Ascending aorta (tissue), 2 donors: ENCODE measurements around the gene PNPLA4. TPM values are rescaled to one million over a fixed set of nuclear protein-coding genes. Genes with fewer than 3 reads are reported as not detected.
A peak's percentile ranks its signal among the peaks of the same experiment; 100 is the strongest.

Source experiments
- DNase-seq, 2 donors: peaks; one replicate each; pipeline ENCODE4 v3.0.0-alpha.2; 2019; ENCODE audit warnings: low spot score in 2 of 2
- H3K27ac ChIP-seq, 2 donors: fragments of 200-600 bp; sonication (generic); one replicate each; pipeline ENCODE4 v1.5.1; 2016 to 2017; ENCODE audit warnings: mild to moderate bottlenecking in 1 of 2
- H3K27me3 ChIP-seq: fragments of 200-600 bp; sonication (generic); one replicate; pipeline ENCODE4 v1.5.1; 2017
- H3K36me3 ChIP-seq, 2 donors: fragments of 200-600 bp; sonication (generic); one replicate each; pipeline ENCODE4 v1.5.1; 2016
- H3K4me1 ChIP-seq, 2 donors: fragments of 200-600 bp; sonication (generic); one replicate each; pipeline ENCODE4 v1.5.1; 2016 to 2017; ENCODE audit warnings: mild to moderate bottlenecking in 1 of 2
- H3K4me3 ChIP-seq, 2 donors: fragments of 200-600 bp; sonication (generic); one replicate each; pipeline ENCODE4 v1.5.1; 2016 to 2017; ENCODE audit warnings: mild to moderate bottlenecking in 1 of 2
- H3K9me3 ChIP-seq, 2 donors: fragments of 200-600 bp; sonication (generic); one replicate each; pipeline ENCODE4 v1.5.1; 2016
- intact Hi-C: fragments of 100-400 bp; cut with DNase I; formaldehyde crosslinking; loops from one replicate; pipeline ENCODE4 v1.15.1; 2023
- total RNA-seq: library from RNA; depleted of rRNA; stranded (reverse); fragments of >200 nt; gene quantifications from one replicate; pipeline ENCODE4 v1.1.0, GENCODE V29; 2016
- TF ChIP-seq, protein P1 (sequence below), 3 experiments: fragments of 200-600 bp in 2 of 3; fragments of 450-650 bp in 1 of 3; sonication (generic) in 2 of 3; IDR thresholded peaks; one replicate each; pipeline ENCODE4 v1.5.1; 2016 to 2019; ENCODE audit warnings: antibody characterized with exemption in 3 of 3, mild to moderate bottlenecking in 1 of 3, moderate library complexity in 1 of 3

The PNPLA4 gene, protein sequence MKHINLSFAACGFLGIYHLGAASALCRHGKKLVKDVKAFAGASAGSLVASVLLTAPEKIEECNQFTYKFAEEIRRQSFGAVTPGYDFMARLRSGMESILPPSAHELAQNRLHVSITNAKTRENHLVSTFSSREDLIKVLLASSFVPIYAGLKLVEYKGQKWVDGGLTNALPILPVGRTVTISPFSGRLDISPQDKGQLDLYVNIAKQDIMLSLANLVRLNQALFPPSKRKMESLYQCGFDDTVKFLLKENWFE
- 7.2 TPM for total RNA-seq

DNA sequence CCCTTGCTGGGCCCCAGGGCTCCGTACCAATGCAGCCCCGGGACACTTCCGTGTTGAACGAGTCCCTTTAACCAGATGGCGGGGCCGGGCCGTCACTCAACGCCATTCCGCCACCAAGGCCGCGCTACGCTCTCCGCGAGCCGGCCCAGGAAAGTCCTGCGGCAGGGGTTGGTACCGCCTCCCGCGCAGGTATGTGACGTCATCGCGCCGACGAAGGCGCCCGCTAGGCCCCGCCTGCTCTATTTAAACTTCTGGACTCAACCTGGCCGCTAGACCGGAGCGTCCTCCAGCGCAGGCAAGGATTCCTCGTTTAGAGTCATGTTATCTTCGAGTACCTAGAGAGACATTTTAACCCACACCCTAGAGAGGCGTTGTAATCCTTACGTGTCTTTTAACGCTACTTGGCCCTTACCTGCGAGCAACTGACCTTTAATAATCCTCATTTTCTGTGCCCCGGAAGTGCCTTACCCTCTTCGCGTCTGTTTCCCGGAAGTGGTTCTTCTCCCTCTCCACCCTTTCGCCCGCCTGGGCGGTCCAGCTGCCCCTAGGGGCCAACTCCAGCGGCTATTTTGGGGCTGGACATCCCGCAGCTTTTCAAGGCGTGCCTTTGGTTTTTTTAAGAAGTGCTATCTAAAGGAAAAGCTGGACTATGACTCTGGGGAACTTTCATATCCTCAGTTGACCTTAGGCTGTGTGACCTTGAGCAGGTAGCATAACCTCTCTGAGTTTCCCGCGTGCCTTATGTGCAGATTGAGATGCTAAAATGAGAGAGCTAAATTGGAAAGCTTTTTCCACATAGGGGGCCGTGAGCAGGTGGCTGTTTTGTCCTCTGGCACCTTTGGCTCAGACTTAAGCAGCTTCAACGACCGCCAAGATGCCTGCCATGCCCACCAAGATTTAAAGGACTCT, at the start of gene PNPLA4:
Gene PNPLA4 (minus strand): TSS at position 155 of the 909 bp plus-strand sequence. CDS start 1,294 bp downstream, outside the sequence.
- intact Hi-C loops, result no loop called here
- TF ChIP-seq, protein P1, sequence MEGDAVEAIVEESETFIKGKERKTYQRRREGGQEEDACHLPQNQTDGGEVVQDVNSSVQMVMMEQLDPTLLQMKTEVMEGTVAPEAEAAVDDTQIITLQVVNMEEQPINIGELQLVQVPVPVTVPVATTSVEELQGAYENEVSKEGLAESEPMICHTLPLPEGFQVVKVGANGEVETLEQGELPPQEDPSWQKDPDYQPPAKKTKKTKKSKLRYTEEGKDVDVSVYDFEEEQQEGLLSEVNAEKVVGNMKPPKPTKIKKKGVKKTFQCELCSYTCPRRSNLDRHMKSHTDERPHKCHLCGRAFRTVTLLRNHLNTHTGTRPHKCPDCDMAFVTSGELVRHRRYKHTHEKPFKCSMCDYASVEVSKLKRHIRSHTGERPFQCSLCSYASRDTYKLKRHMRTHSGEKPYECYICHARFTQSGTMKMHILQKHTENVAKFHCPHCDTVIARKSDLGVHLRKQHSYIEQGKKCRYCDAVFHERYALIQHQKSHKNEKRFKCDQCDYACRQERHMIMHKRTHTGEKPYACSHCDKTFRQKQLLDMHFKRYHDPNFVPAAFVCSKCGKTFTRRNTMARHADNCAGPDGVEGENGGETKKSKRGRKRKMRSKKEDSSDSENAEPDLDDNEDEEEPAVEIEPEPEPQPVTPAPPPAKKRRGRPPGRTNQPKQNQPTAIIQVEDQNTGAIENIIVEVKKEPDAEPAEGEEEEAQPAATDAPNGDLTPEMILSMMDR (IDR thresholded peaks at IDR 0.05), result peak in 1 of 3 experiments; percentile 10
- H3K4me3 ChIP-seq, result peak within 1 kb of the TSS; percentile 71 to 87
- DNase-seq, result peak in 1 of 2 donors; percentile 83
- H3K27ac ChIP-seq, result peak within 1 kb of the TSS; percentile 49 to 66
- H3K36me3 ChIP-seq, result peaks cover 0 to 6% of the 10 kb centered on the region in 2 donors
- no peaks in the 10 kb centered on the region for H3K4me1 ChIP-seq
- no peaks in the 10 kb centered on the region for H3K9me3 ChIP-seq
- no peaks in the 10 kb centered on the region for H3K27me3 ChIP-seq

DNA sequence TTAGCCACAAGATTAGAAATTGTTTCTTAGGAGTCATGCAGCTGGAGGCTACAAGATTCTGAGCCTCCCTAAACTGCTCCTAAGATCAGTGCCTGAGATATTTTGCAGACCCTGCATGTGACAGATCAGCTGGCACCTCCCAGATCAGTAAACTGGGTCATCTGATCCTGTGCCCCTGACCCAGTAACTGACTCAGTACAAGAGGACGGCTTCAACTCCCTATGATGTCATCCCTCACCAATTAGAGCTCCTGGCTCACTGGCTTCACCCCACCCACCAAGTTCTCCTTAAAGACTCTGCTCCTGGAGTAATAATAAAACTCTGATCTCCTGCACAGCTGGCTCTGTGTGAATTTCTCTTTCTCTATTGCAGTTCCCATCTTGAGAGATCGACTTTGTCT, 45.4 kb upstream of the PNPLA4 start:
- no peaks in the 10 kb centered on the region for H3K36me3 ChIP-seq
- H3K27me3 ChIP-seq, result no peaks in the 10 kb centered on the region
- H3K27ac ChIP-seq, result no peak overlapping the region
- no peak overlapping the region for H3K4me3 ChIP-seq
- TF ChIP-seq, protein P1 (IDR thresholded peaks at IDR 0.05), result no peak
- intact Hi-C loops, result no loop called here
- peaks cover 0 to 3% of the 10 kb centered on the region in 2 donors for H3K9me3 ChIP-seq
- H3K4me1 ChIP-seq, result no peaks in the 10 kb centered on the region
- DNase-seq, result no peak

DNA sequence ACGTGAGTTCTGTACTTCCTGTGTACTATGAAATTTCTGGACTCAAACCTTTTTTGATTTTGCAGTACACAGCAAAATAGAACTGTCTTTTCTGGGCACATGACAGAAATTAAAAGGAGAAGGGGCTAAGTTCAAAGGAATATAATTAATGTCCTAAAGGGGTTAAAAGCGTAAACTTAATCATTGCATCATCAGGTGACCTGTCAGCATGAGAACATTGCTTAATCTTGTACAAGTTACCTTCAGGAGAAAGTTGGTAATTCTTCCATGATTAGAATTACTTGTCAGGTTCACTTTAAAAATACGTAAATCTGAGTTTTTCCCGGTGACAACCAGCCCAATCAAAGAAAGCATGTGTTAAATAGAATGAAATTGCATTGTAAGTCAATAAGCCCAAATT, 43.2 kb upstream of the PNPLA4 start:
- H3K9me3 ChIP-seq, result peaks cover 0 to 3% of the 10 kb centered on the region in 2 donors
- TF ChIP-seq, protein P1 (IDR thresholded peaks at IDR 0.05), result no peak
- no peaks in the 10 kb centered on the region for H3K4me1 ChIP-seq
- intact Hi-C loops, result no loop called here
- H3K36me3 ChIP-seq, result no peaks in the 10 kb centered on the region
- no peak for DNase-seq
- no peaks in the 10 kb centered on the region for H3K27me3 ChIP-seq
- no peak overlapping the region for H3K4me3 ChIP-seq
- no peak overlapping the region for H3K27ac ChIP-seq

DNA sequence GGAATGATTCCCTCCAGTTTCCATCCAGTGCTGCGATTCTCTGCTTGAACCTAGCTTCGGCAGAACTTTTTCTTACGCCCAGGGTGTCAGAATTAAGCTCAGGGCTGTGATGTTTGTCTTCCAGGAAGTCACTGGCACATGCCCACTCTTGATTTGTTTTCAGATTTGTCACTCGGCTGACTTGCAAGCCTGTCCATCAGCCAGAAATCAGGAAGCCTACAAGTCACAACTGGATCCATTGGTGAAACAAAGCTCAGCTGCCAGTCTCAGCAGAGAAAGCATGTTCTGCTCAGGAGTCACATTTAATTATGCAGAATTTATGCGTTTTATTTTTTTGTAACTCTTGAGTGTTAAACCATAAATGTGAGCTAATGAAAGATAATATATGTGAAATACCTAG, 38.2 kb upstream of the PNPLA4 start:
- H3K9me3 ChIP-seq, result peaks cover 0 to 3% of the 10 kb centered on the region in 2 donors
- intact Hi-C loops, result no loop called here

DNA sequence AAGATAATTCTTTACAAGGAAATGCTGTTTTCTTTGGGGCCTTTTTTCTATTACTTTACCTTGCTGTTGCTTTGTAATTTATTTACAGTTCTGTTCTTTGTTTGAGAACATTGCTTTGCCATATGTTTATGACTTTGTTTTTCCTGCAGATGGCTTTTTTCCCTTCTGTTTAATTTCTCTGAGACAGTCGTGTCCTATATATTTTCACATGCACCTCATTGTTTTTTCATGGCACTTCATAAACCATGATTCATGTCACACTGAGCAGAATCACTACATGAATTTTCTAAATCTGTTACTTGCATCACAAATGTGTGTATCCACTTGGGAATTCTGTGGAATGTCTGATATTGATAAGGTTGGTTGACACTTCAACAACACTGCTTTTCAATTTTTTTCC, 33.0 kb upstream of the PNPLA4 start:
- Histone ChIP-seq H3K27ac (no peak overlapping the region), H3K4me1 (no peaks in the 10 kb centered on the region), H3K36me3 (no peaks in the 10 kb centered on the region), H3K9me3 (no peaks in the 10 kb centered on the region), H3K4me3 (no peak overlapping the region), H3K27me3 (no peaks in the 10 kb centered on the region)
- DNase-seq, result no peak
- TF ChIP-seq, protein P1 (IDR thresholded peaks at IDR 0.05), result no peak
- intact Hi-C loops, result no loop called here

More for the DNA sequence above, 38.2 kb upstream of the PNPLA4 start:
- DNase-seq, result no peak
- Histone ChIP-seq H3K4me1 (no peaks in the 10 kb centered on the region), H3K27me3 (no peaks in the 10 kb centered on the region), H3K36me3 (no peaks in the 10 kb centered on the region), H3K27ac (no peak overlapping the region), H3K4me3 (no peak overlapping the region)
- TF ChIP-seq, protein P1 (IDR thresholded peaks at IDR 0.05), result no peak
